Upper lobe of right lung (tissue), 1 donor: ENCODE results near the gene CAPZA1. TPM values are rescaled to one million over a fixed set of nuclear protein-coding genes. Genes with fewer than 3 reads are reported as not detected.
A peak's percentile ranks its signal among the peaks of the same experiment; 100 is the strongest.

Experiments used
- ATAC-seq: fragments of 200-7000 bp; cut with Tn5 transposase; one replicate; pipeline ENCODE4 v1.9.1; 2020; ENCODE audit warnings: mild to moderate bottlenecking, moderate library complexity
- DNase-seq: peaks from one replicate; pipeline ENCODE4 v3.0.0-alpha.2; 2020
- H3K27ac ChIP-seq: fragments of 200-600 bp; one replicate; pipeline ENCODE4 v1.8.0; 2022
- H3K27me3 ChIP-seq: fragments of 200-600 bp; one replicate; pipeline ENCODE4 v1.8.0; 2022; ENCODE audit warnings: mild to moderate bottlenecking
- H3K36me3 ChIP-seq: fragments of 200-600 bp; one replicate; pipeline ENCODE4 v1.8.0; 2022
- H3K4me1 ChIP-seq: fragments of 200-600 bp; one replicate; pipeline ENCODE4 v1.8.0; 2022
- H3K4me3 ChIP-seq: fragments of 200-600 bp; one replicate; pipeline ENCODE4 v1.8.0; 2022; ENCODE audit warnings: mild to moderate bottlenecking
- H3K9me3 ChIP-seq: fragments of 200-600 bp; one replicate; pipeline ENCODE4 v1.8.0; 2022
- intact Hi-C: fragments of 100-400 bp; cut with DNase I; formaldehyde crosslinking; loops from one replicate; pipeline ENCODE4 v1.11.0; 2022
- total RNA-seq: library from RNA; stranded (reverse); fragmentation: NEBNext Ultra II Directional; extraction: Animal tissue kit (Norgen Biotek cat#: 25700); gene quantifications from one replicate; pipeline ENCODE4 v1.2.1, GENCODE V29; 2021
- TF ChIP-seq, protein P1 (sequence below): fragments of 200-600 bp; IDR thresholded peaks from one replicate; pipeline ENCODE4 v1.8.0; 2022; ENCODE audit warnings: antibody characterized with exemption
- donor health status: DM: no; HTN: yes; CAD: no; lungs with severe emphysema.

CAPZA1 gene
- total RNA-seq, 1 donor from 2014 or later, result 123 TPM

GRCh38 chr1:112713466-112714312 lies 94.1 kb downstream of the CAPZA1 start:
- DNase-seq (no peak), ATAC-seq (no peak)
- Histone ChIP-seq H3K9me3 (no peaks in the 10 kb centered on the region), H3K27me3 (peaks cover 6% of the 10 kb centered on the region), H3K4me1 (peaks cover 21% of the 10 kb centered on the region), H3K4me3 (peak overlapping the region; percentile 62), H3K27ac (no peak overlapping the region), H3K36me3 (no peaks in the 10 kb centered on the region)
- intact Hi-C loops, result no loop called here
- TF ChIP-seq, protein P1, sequence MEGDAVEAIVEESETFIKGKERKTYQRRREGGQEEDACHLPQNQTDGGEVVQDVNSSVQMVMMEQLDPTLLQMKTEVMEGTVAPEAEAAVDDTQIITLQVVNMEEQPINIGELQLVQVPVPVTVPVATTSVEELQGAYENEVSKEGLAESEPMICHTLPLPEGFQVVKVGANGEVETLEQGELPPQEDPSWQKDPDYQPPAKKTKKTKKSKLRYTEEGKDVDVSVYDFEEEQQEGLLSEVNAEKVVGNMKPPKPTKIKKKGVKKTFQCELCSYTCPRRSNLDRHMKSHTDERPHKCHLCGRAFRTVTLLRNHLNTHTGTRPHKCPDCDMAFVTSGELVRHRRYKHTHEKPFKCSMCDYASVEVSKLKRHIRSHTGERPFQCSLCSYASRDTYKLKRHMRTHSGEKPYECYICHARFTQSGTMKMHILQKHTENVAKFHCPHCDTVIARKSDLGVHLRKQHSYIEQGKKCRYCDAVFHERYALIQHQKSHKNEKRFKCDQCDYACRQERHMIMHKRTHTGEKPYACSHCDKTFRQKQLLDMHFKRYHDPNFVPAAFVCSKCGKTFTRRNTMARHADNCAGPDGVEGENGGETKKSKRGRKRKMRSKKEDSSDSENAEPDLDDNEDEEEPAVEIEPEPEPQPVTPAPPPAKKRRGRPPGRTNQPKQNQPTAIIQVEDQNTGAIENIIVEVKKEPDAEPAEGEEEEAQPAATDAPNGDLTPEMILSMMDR, result no peak

GRCh38 chr1:112714313-112715263 lies 95.0 kb downstream of the CAPZA1 start:
- TF ChIP-seq, protein P1, result peak; percentile 13
- Histone ChIP-seq H3K36me3 (no peaks in the 10 kb centered on the region), H3K4me1 (peaks cover 21% of the 10 kb centered on the region), H3K27me3 (peaks cover 6% of the 10 kb centered on the region), H3K9me3 (no peaks in the 10 kb centered on the region), H3K27ac (no peak overlapping the region), H3K4me3 (peak overlapping the region; percentile 62)
- DNase-seq (peak; percentile 80), ATAC-seq (peak; percentile 0)
- intact Hi-C loops, result no loop called here

DNA sequence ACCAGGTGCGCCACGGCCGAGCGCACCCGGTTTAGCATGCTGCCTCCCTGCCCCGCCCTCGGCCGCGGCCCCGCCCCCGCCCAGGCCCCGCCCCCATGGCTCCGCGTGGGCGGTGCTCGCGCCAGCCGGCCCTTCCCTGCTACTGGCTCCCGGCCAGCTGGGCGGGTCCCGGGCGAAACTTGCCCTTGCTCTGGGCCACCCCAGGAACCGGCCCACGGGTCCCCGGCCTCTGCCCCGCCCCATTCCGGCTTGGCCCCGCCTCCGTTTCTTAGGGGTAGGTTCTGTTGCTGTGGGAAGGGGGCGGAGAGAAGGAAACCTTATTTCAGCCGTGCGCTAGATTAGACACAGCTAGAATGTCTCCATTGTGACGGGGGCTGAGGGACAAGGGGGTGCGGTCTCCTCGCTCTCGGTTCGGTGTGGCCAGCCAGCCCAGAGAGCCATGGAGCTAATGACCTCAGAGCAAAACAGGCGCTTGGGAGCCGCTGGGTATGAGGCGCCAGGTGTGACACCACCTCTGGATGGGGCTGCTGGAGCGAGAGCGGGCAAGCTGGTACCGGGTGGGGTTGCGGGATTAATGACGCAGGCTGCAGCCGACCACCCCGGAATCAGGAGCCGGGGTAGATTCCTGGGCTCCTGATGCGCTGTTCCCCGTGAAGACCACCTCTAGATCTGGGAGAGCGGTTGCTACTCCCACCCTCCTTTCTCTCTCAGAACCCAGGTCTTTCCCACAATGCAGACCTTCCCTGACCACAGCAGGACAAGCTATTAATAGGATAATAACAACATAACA lies 95.8 kb downstream of the CAPZA1 start, which contains the start of gene PPM1J:
TSS of gene PPM1J (minus strand) at position 69 of the 790 bp plus-strand sequence. CDS start at position 38, 31 bp downstream.
- H3K27me3 ChIP-seq, result peaks cover 6% of the 10 kb centered on the region
- DNase-seq (peak; percentile 100), ATAC-seq (peak; percentile 89)
- peaks cover 21% of the 10 kb centered on the region for H3K4me1 ChIP-seq
- intact Hi-C loops, result no loop called here
- H3K9me3 ChIP-seq, result no peaks in the 10 kb centered on the region
- TF ChIP-seq, protein P1, result no peak
- peak within 1 kb of the TSS; percentile 65 for H3K27ac ChIP-seq
- H3K36me3 ChIP-seq, result no peaks in the 10 kb centered on the region
- H3K4me3 ChIP-seq, result peak within 1 kb of the TSS; percentile 62

DNA sequence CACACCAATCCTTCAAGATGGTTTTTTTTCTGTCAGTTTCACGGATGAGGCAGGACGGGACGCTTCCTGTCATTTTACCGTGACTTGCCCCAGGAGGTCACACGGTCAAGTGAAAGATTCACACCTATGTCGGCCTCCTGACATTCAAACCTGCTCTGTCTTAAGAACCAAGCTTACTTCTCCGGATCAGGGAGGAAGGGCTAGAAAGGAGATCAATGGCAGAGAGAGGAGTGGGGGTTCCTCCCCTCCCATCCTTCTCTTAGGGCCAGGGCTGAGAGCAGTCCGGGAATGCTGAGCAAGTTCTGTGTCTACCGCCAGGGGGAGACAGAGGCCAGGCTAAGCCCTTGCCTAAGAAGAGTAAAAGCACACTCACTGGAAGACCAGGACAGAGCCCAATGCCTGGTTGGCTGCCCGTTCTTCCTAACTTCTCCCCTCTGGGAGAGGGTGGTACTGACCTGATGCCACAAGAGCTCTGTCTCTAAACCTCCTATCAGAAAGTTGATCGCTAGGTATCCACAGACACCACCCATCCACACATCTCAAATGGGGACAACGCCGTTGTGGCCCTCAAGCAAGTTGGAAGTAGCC lies 96.6 kb downstream of the CAPZA1 start:
- peak; percentile 80 for ATAC-seq
- Histone ChIP-seq H3K4me1 (peaks cover 21% of the 10 kb centered on the region), H3K36me3 (no peaks in the 10 kb centered on the region), H3K27ac (peak overlapping the region; percentile 65), H3K4me3 (peak overlapping the region; percentile 62), H3K9me3 (no peaks in the 10 kb centered on the region), H3K27me3 (peaks cover 6% of the 10 kb centered on the region)
- TF ChIP-seq, protein P1, result peak; percentile 95
- intact Hi-C loops, result no loop called here
- peak; percentile 88 for DNase-seq
